Esophagus squamous epithelium (tissue), 5 donors: ENCODE measurements around the gene LITAF. TPM values are rescaled to one million over a fixed set of nuclear protein-coding genes. Genes with fewer than 3 reads are reported as not detected.

Experiments used
- DNase-seq: peaks from one replicate; lab custom pipeline; 2025; lab: John Stamatoyannopoulos, UW
- H3K27ac ChIP-seq, 4 donors: fragments of 200-600 bp; sonication (generic); one replicate each; pipeline ENCODE4 v1.5.1; 2016 to 2019; ENCODE audit warnings: mild to moderate bottlenecking in 1 of 4
- H3K27me3 ChIP-seq, 4 donors: fragments of 200-600 bp; sonication (generic); 1 replicate in 3 of 4; 2 replicates in 1 of 4; pipeline versions ENCODE4 v1.5.1 to v1.6.0; 2017 to 2021; ENCODE audit warnings: antibody characterized with exemption in 1 of 4
- H3K36me3 ChIP-seq, 3 donors: fragments of 200-600 bp; sonication (generic); one replicate each; pipeline ENCODE4 v1.5.1; 2016 to 2019
- H3K4me1 ChIP-seq, 3 donors: fragments of 200-600 bp; sonication (generic); one replicate each; pipeline ENCODE4 v1.5.1; 2017 to 2019
- H3K4me3 ChIP-seq, 4 donors: fragments of 200-600 bp; sonication (generic); 1 replicate in 3 of 4; 2 replicates in 1 of 4; pipeline ENCODE4 v1.5.1; 2016 to 2019; ENCODE audit warnings: mild to moderate bottlenecking in 2 of 4, moderate library complexity in 1 of 4
- H3K9me3 ChIP-seq, 3 donors: fragments of 200-600 bp; sonication (generic); one replicate each; pipeline ENCODE4 v1.5.1; 2016 to 2019
- CTCF ChIP-seq, 6 experiments: fragments of 450-650 bp in 4 of 6; fragments of 200-600 bp in 2 of 6; sonication (generic) in 2 of 6; IDR thresholded peaks; one replicate each; pipeline ENCODE4 v1.5.1; 2016 to 2019; ENCODE audit warnings: antibody characterized with exemption in 6 of 6, mild to moderate bottlenecking in 4 of 6, moderate library complexity in 4 of 6
- POLR2A ChIP-seq, 4 donors: fragments of 450-650 bp; IDR thresholded peaks; one replicate each; pipeline ENCODE4 v1.6.1; 2017; ENCODE audit warnings: antibody characterized with exemption in 4 of 4, mild to moderate bottlenecking in 4 of 4, moderate library complexity in 3 of 4
- WGBS, 2 donors: methylation state at CpG; one replicate each; pipeline ENCODE4 v1.1.5; 2018; 5-methylcytosine and 5-hydroxymethylcytosine counted together
- intact Hi-C: fragments of 100-400 bp; cut with DNase I; formaldehyde crosslinking; loops from one replicate; pipeline ENCODE4 v1.15.0; 2022
- total RNA-seq, 4 donors: library from RNA; depleted of rRNA; stranded (reverse); fragments of >200 nt; gene quantifications; one replicate each; pipeline ENCODE4 v1.1.0, GENCODE V29; 2016
- donor health status: DM: yes; HTN: yes; CAD: no.

The LITAF gene
- total RNA-seq, 4 donors from 2014 or later: 13.7 to 44.4 (median 34.4) TPM

GRCh38 chr16:11502239-11502638 lies 84.5 kb downstream of the LITAF start:
- TF ChIP-seq POLR2A (IDR thresholded peaks at IDR 0.05): no peak
- TF ChIP-seq CTCF (IDR thresholded peaks at IDR 0.05): no peak
- Histone ChIP-seq H3K27me3 (no peaks in the 10 kb centered on the region), H3K36me3 (no peaks in the 10 kb centered on the region), H3K27ac (no peak overlapping the region), H3K4me1 (peaks cover 3 to 26% (median 14%) of the 10 kb centered on the region in 3 donors), H3K9me3 (no peaks in the 10 kb centered on the region), H3K4me3 (no peak overlapping the region)
- WGBS, 2 donors: 58 to 72% methylated on average over 4 of the region's 4 CpGs
- intact Hi-C loops: loop anchor here (10.0 kb wide), 1 partner anchor 97 kb away; no protein-coding TSS in a partner anchor
- no peak for DNase-seq

GRCh38 chr16:11501632-11502031 lies 85.1 kb downstream of the LITAF start:
- intact Hi-C loops: loop anchor here (10.0 kb wide), 1 partner anchor 97 kb away; no protein-coding TSS in a partner anchor
- H3K36me3 ChIP-seq: no peaks in the 10 kb centered on the region
- H3K27me3 ChIP-seq: no peaks in the 10 kb centered on the region
- TF ChIP-seq CTCF (IDR thresholded peaks at IDR 0.05): no peak
- no peak for TF ChIP-seq POLR2A (IDR thresholded peaks at IDR 0.05)
- H3K4me1 ChIP-seq: peaks cover 9 to 32% (median 20%) of the 10 kb centered on the region in 3 donors
- H3K27ac ChIP-seq: no peak overlapping the region
- DNase-seq: no peak
- no peaks in the 10 kb centered on the region for H3K9me3 ChIP-seq
- 46 to 67% methylated on average over 1 to 3 of the region's 9 CpGs for WGBS, 2 donors
- no peak overlapping the region for H3K4me3 ChIP-seq

- no peak overlapping the region for H3K4me3 ChIP-seq
- TF ChIP-seq CTCF (IDR thresholded peaks at IDR 0.05) (no peak), POLR2A (IDR thresholded peaks at IDR 0.05) (no peak)
- DNase-seq: no peak
- H3K4me1 ChIP-seq: peaks cover 13 to 40% (median 28%) of the 10 kb centered on the region in 3 donors
- no peaks in the 10 kb centered on the region for H3K9me3 ChIP-seq
- no peaks in the 10 kb centered on the region for H3K36me3 ChIP-seq
- 65 to 76% methylated on average over 10 to 14 of the region's 24 CpGs for WGBS, 2 donors
- H3K27ac ChIP-seq: no peak overlapping the region
- no peaks in the 10 kb centered on the region for H3K27me3 ChIP-seq
- intact Hi-C loops: loop anchor here (10.0 kb wide), 1 partner anchor 96 kb away; no protein-coding TSS in a partner anchor
These were observed 85.9 kb downstream of the LITAF start for GRCh38 chr16:11500700-11501346.

GRCh38 chr16:11499295-11500089 lies 87.2 kb downstream of the LITAF start:
- TF ChIP-seq POLR2A (IDR thresholded peaks at IDR 0.05): no peak
- TF ChIP-seq CTCF (IDR thresholded peaks at IDR 0.05): peak in 1 of 6 experiments; percentile 21
- no peak for DNase-seq
- Histone ChIP-seq H3K27me3 (no peaks in the 10 kb centered on the region), H3K27ac (peak overlapping the region in 3 of 4 donors; percentile 21 to 34 (median 26)), H3K36me3 (no peaks in the 10 kb centered on the region), H3K4me3 (no peak overlapping the region), H3K4me1 (peaks cover 13 to 52% (median 36%) of the 10 kb centered on the region in 3 donors), H3K9me3 (no peaks in the 10 kb centered on the region)
- intact Hi-C loops: loop anchor here (10.0 kb wide), 1 partner anchor 95 kb away; no protein-coding TSS in a partner anchor
- 65 to 71% methylated on average over 4 to 7 of the region's 7 CpGs for WGBS, 2 donors

- H3K9me3 ChIP-seq: no peaks in the 10 kb centered on the region
- intact Hi-C loops: no loop called here
- peak overlapping the region; percentile 39 to 87 (median 84) for H3K27ac ChIP-seq
- peaks cover 13 to 57% (median 36%) of the 10 kb centered on the region in 3 donors for H3K4me1 ChIP-seq
- no peak overlapping the region for H3K4me3 ChIP-seq
- no peaks in the 10 kb centered on the region for H3K36me3 ChIP-seq
- H3K27me3 ChIP-seq: no peaks in the 10 kb centered on the region
- 66 to 69% methylated on average over 3 to 5 of the region's 6 CpGs for WGBS, 2 donors
- TF ChIP-seq POLR2A (IDR thresholded peaks at IDR 0.05): no peak
- no peak for TF ChIP-seq CTCF (IDR thresholded peaks at IDR 0.05)
- no peak for DNase-seq
These were observed 88.0 kb downstream of the LITAF start for GRCh38 chr16:11498683-11499082.
